A549 (cell line): Measurements from ENCODE around the gene AHI1.

Experiments used
- BHLHE40 ChIP-seq: IDR thresholded peaks from 2 replicates; pipeline ENCODE4 v1.6.1; 2012; ENCODE audit warnings: low read depth, low read length, inconsistent platforms
- CBX2 ChIP-seq: fragments of 200-600 bp; sonication (generic); IDR thresholded peaks from 2 replicates; pipeline ENCODE4 v1.6.1; 2016; ENCODE audit warnings: low read depth, mild to moderate bottlenecking, borderline replicate concordance
- CHD4 ChIP-seq: fragments of 200-600 bp; sonication (generic); IDR thresholded peaks from 2 replicates; pipeline ENCODE4 v1.6.1; 2016; ENCODE audit warnings: antibody characterized with exemption, mild to moderate bottlenecking, borderline replicate concordance
- JUN ChIP-seq, 2 experiments: fragments of >200 bp; sonication (Bioruptor Twin); formaldehyde crosslinking; IDR thresholded peaks; 2 replicates in 1 of 2; 3 replicates in 1 of 2; pipeline ENCODE4 v1.6.1; 2016 to 2017
- NFE2L2 ChIP-seq: fragments of 150-350 bp; conservative IDR thresholded peaks from 2 replicates; pipeline ENCODE4 v1.6.1; 2014; ENCODE audit warnings: low read length
- SREBF2 ChIP-seq: fragments of 450-650 bp; IDR thresholded peaks from 2 replicates; pipeline ENCODE4 v1.6.1; 2014; ENCODE audit warnings: mild to moderate bottlenecking, moderate library complexity
- TF ChIP-seq, protein P1 (sequence below): fragments of >200 bp; sonication (Bioruptor Twin); formaldehyde crosslinking; IDR thresholded peaks from 3 replicates; pipeline ENCODE4 v1.5.1; 2016

DNA sequence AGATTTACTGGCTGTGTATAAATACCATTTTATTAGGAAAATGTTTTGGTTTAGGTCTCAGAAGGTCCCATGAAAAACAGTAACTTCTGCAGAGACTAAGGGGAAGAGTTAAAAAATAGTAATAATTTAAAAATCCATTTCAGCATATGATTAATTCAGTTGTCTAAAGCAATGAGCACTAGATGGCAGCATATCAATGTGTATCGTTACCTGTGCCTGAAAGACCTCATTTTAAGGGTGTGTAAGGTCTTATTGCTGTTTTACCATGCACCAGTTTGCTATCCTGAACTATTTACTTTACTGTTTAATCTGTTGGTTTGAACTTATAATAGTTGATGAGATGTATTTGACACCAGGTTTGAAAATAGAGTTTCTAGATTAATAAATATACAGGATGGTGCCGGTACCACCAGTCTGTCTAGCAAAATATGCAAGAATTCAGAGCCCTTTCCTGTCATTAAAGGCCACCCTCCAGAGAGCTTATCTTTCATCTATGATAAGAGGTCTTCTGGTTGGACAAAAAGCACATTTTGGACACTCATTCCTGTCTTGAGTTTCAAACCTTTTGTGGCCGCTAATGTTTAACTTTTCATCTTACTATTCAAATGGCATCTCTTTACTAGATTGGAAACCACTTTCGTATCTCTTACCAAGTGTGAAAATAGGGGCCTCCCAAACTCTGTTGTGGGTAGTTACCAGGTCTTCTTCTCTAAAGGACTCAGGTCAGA lies 8.9 kb upstream of the AHI1 start:
- TF ChIP-seq, protein P1, sequence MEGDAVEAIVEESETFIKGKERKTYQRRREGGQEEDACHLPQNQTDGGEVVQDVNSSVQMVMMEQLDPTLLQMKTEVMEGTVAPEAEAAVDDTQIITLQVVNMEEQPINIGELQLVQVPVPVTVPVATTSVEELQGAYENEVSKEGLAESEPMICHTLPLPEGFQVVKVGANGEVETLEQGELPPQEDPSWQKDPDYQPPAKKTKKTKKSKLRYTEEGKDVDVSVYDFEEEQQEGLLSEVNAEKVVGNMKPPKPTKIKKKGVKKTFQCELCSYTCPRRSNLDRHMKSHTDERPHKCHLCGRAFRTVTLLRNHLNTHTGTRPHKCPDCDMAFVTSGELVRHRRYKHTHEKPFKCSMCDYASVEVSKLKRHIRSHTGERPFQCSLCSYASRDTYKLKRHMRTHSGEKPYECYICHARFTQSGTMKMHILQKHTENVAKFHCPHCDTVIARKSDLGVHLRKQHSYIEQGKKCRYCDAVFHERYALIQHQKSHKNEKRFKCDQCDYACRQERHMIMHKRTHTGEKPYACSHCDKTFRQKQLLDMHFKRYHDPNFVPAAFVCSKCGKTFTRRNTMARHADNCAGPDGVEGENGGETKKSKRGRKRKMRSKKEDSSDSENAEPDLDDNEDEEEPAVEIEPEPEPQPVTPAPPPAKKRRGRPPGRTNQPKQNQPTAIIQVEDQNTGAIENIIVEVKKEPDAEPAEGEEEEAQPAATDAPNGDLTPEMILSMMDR: peak; percentile 67
- TF ChIP-seq CBX2: no peak
- no peak for TF ChIP-seq BHLHE40
- TF ChIP-seq NFE2L2: no peak
- no peak for TF ChIP-seq CHD4
- no peak for TF ChIP-seq JUN (IDR thresholded peaks at IDR 0.05)
- TF ChIP-seq SREBF2: no peak
